Stimulated activated CD8-positive, alpha-beta memory T cell treated with anti-CD3 and anti-CD28 coated beads, Interleukin-7, amount 100 ng/mL, for 4 hours (primary cell): ENCODE measurements around the gene FBXL14.
"Not testable (repeated sequence)": the region's sequence is repeated elsewhere in the genome, so short reads cannot be mapped to it uniquely, and the experiment has no call there.

ENCODE experiments used
- DNase-seq, 2 donors: peaks; one replicate each; pipeline ENCODE4 v3.0.0-alpha.2; 2020; ENCODE audit warnings: low read depth in 2 of 2

FBXL14 gene

DNA sequence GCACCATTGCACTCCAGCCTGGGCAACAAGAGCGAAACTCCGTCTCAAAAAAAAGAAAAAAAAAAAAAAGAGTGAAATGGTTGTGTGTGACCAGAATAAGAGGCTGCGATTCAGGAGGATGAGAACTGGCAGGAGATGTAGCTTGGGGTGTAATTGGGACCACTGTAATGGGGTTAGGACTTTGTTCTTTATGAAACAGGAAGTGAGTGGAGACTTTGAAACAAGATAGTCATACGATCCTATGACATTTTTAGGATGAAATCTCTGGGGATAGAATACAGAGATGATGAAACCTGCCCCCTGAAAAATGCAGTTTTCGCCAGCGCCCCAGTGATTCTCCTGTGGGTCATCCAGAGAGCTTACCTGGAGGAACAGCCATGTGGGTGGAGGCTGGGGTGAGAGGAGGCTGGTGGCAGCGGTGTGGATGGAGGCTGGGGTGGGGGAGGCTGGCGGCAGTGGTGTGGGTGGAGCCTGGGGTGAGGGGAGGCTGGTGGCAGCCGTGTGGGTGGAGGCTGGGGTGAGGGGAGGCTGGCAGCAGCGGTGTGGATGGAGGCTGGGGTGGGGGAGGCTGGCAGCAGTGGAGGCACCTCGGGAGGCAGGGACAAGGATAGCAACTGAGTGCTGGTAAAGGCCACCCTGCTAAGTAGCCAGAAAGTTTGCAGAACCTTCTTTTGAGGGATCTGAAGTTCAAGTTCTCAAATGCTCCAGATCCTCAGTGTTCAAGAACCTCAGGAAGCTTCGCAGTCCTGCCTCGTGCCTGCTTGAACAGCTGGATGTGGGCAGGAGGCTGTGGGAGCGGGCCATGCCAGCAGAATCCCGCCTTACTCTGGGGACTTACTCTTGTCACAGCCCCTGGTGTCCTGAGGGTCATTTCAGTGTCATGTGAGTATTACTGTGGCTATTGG is 20.2 kb downstream of the FBXL14 start:
- no peak for DNase-seq

DNA sequence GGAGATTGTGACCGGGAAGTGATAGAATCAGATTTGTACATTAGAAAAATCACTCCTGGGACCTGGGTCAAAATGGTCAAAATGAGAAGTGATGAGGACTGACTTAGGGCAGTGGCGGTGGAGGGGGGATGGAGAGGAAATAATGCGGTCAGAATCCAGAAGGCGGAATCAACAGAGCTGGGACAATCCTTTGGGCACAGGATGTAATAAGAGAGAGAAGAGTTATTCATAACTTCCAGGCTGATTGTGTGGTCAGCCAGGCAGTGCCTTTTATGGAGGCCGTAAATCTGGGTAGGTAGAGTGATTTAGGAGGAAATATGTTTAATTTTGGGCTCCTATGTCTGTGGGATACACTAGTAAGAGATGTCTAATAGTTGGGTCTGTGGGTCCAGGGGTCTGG is 21.6 kb downstream of the FBXL14 start:
- no peak for DNase-seq

DNA sequence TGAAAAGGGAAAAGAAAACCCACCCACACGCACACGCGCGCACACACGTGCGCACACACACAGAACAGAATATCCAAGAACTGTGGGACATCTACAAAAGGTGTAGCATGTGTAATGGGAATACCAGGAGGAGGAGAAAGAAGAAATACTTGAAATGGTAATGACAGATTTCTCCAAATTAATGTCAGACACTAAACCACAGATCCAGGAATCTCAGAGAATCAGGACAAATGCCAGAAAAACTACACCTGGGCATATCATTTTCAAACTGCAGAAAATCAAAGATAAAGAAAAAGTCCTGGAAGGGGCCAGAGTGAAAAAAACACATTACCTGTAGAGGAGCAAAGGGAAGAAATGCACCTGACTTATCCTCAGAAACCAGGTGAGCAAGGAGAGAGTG is 26.5 kb downstream of the FBXL14 start:
- DNase-seq = no peak

DNA sequence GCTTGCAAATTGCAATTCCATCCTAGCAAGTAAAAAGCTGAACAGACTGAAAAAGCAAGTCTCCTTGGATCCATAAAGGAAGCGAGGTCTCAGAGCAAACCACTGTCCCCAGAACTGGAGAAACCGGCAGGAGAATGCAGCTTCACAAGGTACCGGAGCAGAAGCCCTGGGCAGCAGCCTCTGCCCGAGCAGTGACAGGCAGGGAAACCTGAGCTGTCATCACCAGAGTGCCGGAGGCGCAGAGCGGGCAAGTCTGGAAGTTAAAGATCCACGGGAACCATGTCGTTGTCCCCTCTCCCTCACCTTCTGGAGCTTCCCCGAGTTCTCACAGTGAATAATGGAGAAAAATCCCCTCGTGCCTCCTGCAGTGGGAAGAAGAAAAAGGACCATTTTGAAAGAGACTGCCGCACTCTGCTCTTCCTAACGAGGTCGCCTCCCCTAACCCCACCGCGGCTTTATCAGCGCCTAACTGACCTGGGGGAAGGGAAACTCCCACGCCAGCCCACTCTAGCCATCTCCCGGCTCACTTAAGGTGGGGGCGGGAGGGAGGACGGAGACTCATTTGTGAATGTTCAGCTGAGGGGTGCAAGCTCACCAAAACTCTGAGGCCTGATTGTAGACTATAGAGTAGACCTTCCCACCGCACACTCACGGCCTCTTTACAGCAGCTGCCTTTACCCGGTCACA is 27.8 kb downstream of the FBXL14 start:
- no peak for DNase-seq

DNA sequence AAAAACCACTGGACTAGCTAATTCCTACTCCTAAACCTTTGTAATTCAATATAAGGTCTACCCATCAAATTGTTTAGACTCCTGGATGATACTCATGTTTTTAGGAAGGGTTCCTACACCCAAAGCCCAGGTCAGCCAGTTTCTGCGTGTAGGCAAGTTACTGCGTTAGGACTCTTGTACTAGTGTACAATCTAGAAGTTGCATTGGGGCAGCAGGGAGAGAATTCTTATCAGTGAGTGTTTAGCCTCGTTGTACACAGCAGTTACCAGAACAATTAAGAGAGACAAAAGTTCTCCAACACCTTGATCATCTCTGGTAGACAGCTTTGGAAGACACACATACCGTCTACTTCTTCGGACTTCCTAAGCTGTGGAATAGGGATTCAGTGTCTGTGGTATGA is 29.2 kb downstream of the FBXL14 start:
- DNase-seq = no peak

DNA sequence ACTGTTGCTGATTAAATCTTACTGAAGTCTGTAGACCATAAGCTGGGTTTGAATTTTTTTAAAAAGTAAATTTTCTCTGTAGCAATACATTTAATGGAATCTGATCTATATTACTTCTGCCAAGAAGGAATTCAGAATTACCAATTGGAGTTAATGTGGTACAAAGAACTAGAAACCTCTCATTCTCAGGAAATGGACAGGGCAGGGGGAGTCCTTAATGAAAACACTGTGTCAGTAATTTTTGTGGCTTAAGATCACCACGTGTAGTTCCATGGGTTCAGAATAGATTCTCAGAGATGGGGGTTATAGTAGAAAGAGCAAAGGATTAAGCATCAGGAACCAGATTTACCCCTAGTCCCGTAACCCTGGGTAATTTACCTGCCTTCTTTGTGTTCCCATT is 30.3 kb downstream of the FBXL14 start:
- DNase-seq = no peak

- DNase-seq = no peak
Measured at GRCh38 chr12:1562813-1563407, 31.5 kb downstream of the FBXL14 start.

- DNase-seq = no peak
Measured at GRCh38 chr12:1560704-1561103, 33.7 kb downstream of the FBXL14 start.

- no peak for DNase-seq
Measured at GRCh38 chr12:1559676-1560091, 34.7 kb downstream of the FBXL14 start.

GRCh38 chr12:1558108-1558507 is 36.3 kb downstream of the FBXL14 start:
- DNase-seq = not testable (repeated sequence)

DNA sequence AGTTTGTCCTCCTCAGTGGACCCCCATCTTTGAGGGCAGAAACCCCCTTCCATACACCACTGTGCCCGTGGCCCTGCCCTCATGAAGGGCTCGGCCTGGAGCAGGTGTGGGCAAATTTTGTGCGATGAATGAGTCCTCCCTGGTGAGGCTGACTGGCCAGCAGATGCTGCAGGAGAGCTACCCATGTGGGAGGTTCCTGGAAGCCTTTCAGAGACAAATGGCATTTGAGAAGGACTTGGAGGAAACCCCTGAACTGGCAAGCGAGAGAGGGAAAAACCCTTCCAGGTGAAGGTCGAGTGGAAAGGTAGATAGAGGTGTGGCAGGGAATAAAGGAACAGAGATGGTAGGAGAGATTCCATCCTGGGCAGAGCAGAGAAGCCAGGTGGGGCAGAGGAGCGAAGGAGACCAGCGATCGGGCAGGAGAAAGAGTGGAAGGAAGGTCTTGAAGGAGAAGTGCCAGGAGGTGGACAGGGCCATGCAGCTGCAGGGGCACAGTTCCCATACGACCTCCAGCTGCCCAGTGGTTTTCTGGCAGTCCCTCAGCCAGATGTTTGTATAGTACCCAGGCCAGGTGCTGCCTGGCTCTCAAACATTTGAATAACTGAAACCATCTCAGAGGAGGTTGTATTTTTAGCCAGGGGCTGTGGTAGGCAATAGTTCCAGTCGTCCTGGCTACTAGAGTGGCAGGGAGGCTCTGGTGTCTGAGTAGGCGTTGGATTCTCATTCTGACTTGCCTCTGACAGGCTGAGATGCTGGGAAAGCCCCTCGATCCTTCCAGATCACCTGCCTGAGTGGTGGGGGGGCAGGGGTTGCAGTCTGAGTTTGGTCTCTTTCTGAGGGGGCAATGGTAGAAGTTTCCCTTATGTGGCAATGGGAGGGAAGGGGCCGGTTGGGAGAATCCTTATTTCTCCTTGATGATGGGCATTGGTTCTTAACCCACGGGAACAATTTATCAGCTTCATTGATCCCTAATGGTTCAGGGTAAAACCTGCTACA is 40.1 kb downstream of the FBXL14 start:
- no peak for DNase-seq

DNA sequence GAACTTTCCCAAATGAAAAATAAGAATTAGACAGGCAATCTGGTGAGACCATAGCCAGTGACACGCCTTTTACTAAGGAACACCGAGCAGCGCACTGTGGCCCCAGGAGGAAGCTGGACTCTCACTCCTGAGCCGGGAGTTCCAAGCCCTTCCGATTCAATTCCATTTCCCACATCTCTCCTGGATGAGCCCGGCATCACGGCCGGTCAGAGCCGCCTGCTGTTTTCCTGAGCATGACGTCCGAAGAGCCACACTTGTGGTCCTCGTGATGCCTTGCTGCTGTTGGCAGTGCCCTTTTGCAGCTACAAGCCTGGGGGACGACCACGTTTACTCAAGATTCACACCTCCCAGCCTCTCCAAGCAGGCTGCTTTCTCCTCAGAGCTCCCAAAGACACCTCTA is 40.8 kb downstream of the FBXL14 start:
- no peak for DNase-seq

GRCh38 chr12:1552911-1553491 is 41.4 kb downstream of the FBXL14 start:
- DNase-seq = no peak

GRCh38 chr12:1552171-1552570 is 42.2 kb downstream of the FBXL14 start:
- no peak for DNase-seq

GRCh38 chr12:1551496-1551895 is 42.9 kb downstream of the FBXL14 start:
- DNase-seq = no peak

DNA sequence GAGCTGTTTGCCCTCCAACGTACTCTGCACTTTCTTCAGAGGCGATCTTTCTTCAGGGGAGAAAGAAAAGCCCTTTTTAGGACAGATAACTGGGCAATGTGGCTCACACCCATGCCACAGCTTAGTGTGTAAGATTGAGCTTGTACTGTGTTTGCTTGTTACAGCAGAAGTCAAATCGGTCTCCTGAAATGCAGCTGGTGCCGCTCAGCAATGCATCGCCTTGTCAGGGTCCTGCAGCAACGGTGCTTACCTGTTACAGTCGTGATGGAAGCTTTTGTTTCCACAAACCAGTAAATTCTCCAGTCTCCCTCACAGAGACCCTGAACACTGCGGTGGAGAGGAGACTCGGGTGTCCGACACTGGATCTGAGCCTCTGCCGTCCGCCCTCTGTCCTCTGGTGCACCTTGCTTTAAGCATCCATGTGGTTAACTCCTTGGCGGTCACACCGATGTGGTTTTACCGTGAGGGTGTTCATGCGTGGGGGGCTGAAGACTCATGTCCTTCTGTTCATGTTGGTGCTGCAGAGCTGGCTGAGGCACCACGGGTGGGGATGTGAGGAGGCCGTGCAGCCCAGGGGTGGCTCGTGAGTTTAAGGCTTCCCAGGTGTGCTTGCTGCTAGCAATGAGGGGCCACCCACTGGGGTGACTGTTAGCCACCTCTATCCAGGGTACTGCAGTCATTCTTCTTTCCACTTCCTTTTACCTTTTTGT is 47.3 kb downstream of the FBXL14 start:
- no peak for DNase-seq

DNA sequence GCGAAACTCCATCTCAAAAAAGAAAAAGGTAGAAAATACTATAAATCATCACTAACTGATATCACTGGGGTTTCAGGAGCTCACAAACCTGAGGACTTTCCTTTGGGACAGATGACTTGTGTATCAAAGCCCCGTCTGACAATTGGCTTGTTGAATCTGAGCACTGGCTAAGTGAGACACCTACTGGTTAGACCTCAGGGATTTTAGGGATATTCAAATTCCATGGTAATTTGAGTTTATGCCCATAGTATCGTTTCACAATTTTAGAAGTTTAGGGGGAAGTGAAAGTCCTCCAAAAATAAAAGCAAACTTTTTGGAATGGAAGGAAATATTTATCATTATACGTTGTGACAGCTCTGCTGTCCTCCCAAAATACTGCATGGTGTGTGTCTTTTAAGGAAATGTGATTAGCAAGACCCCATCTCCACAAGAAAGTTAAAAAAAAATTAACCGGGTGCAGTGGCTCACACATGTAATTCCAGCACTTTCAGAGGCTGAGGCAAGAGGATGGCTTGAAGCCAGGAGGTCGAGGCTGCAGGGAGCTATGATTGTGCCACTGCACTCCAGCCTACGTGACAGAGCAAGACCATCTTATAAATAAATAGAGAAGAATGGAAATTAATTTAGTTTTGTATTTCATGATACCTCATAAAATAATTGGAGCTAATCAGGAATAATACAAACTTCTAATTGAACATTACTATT is 49.2 kb downstream of the FBXL14 start:
- DNase-seq = no peak

DNA sequence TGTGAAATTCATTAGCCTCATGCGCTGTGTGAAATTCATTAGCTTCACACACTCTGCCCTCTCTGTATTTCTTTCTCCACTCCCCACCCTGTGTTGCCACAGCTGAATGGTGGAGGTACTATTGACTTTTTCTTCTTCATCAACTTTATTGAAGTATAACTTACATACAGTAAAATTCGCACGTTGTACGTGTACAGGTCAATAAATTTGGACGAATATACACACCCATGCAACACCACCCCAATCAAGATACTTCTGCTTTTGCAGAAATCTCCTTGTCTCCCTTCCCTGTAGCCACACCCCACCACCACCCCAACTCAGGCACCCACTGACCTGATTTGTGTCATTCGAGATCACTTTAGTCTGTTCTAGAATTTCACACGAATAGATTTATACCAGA is 51.8 kb downstream of the FBXL14 start:
- no peak for DNase-seq

GRCh38 chr12:1540690-1541089 is 53.7 kb downstream of the FBXL14 start:
- DNase-seq = no peak

- no peak for DNase-seq
Measured at GRCh38 chr12:1539135-1539534, 55.2 kb downstream of the FBXL14 start.
